ENCODE data around the gene DAPK1.
A peak's percentile ranks its signal among the peaks of the same experiment; 100 is the strongest.

DAPK1 gene

GRCh38 chr9:87481890-87482855, 15.5 kb upstream of the DAPK1 start:
- no peak overlapping the region for H3K4me3 ChIP-seq (ENCODE audit: low read length)
- no peak for TF ChIP-seq ZNF274 (IDR thresholded peaks at IDR 0.05; ENCODE audit: low read depth, low read length)

DNA sequence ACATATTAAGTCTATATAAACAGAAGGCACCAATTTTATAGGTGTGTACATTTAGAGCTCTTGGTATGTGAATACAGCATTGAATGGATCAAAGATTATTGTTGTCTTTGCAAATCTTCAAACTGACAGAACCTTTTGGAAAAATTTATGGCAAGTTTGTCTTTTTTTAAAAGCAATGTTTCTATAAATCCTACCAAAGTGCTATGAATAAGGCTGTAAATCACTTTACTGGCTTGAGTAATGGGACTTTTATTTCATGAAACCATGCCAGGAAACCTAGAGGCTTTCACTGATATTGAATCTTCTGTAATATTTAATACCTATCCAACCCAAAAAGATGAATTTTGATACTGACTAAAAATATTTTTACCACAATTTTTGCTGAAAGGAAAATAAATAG, 7.4 kb upstream of the DAPK1 start:
- H3K4me3 ChIP-seq (ENCODE audit: low read length), result no peak overlapping the region
- no peak for TF ChIP-seq ZNF274 (IDR thresholded peaks at IDR 0.05; ENCODE audit: low read depth, low read length)

- TF ChIP-seq ZNF274 (IDR thresholded peaks at IDR 0.05; ENCODE audit: low read depth, low read length), result no peak
- H3K4me3 ChIP-seq (ENCODE audit: low read length), result no peak overlapping the region
Measured at GRCh38 chr9:87490907-87491306, 6.8 kb upstream of the DAPK1 start.

DNA sequence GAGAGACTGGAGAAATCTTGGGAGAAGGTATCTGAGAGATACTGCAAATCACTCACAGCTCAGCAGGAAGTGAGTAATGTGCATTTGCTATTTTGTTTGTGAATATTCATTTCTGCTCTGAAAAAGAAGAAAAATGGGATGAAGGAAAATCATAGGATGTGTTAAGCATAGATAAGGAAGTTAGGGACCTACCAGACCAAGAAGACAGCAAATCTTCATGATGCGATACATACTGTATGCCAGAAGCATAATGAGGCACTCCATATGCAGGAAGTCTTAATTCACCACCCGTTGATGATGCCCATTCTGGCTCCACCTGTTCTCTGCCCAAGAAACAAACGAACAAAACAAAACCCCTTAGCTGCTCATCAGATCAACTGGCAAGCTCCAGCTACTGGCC, 6.1 kb upstream of the DAPK1 start:
- no peak overlapping the region for H3K4me3 ChIP-seq (ENCODE audit: low read length)
- TF ChIP-seq ZNF274 (IDR thresholded peaks at IDR 0.05; ENCODE audit: low read depth, low read length), result no peak

GRCh38 chr9:87492642-87493041, 5.0 kb upstream of the DAPK1 start:
- no peak overlapping the region for H3K4me3 ChIP-seq (ENCODE audit: low read length)
- TF ChIP-seq ZNF274 (IDR thresholded peaks at IDR 0.05; ENCODE audit: low read depth, low read length), result no peak

- TF ChIP-seq ZNF274 (IDR thresholded peaks at IDR 0.05; ENCODE audit: low read depth, low read length), result no peak
- no peak overlapping the region for H3K4me3 ChIP-seq (ENCODE audit: low read length)
Measured at GRCh38 chr9:87494970-87495471, 2.6 kb upstream of the DAPK1 start.

DNA sequence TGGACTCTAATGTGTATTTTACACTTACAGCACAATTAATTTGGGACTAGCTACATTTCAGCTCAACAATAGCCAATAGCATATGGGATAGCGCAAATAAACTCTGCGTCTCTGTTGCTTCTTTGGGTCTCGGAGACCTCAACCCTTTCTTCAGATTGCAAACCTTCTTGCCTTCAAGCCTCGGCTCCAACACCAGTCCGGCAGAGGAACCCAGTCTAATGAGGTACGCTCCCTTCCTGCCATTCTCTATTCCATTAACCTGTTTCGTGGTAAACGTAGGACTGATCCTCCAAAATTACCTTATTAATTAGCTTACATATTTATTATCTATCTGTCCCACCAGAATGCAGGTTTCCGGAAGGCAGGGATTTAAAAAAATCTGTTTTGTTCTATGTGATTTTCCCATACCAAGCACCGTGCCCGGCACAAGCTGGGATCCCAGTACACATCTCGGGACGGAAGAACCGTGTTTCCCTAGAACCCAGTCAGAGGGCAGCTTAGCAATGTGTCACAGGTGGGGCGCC, 525 bp upstream of the DAPK1 start:
- peak overlapping the region; percentile 73 for H3K4me3 ChIP-seq (ENCODE audit: low read length)
- TF ChIP-seq ZNF274 (IDR thresholded peaks at IDR 0.05; ENCODE audit: low read depth, low read length), result no peak

- no peak for TF ChIP-seq ZNF274 (IDR thresholded peaks at IDR 0.05; ENCODE audit: low read depth, low read length)
- peak overlapping the region; percentile 73 for H3K4me3 ChIP-seq (ENCODE audit: low read length)
Measured at GRCh38 chr9:87498046-87498810, 561 bp downstream of the DAPK1 start.

- peak overlapping the region; percentile 73 for H3K4me3 ChIP-seq (ENCODE audit: low read length)
- no peak for TF ChIP-seq ZNF274 (IDR thresholded peaks at IDR 0.05; ENCODE audit: low read depth, low read length)
Measured at GRCh38 chr9:87498811-87499360, 1.2 kb downstream of the DAPK1 start.

- peak overlapping the region; percentile 73 for H3K4me3 ChIP-seq (ENCODE audit: low read length)
- no peak for TF ChIP-seq ZNF274 (IDR thresholded peaks at IDR 0.05; ENCODE audit: low read depth, low read length)
Measured at GRCh38 chr9:87499424-87500017, 1.9 kb downstream of the DAPK1 start.

DNA sequence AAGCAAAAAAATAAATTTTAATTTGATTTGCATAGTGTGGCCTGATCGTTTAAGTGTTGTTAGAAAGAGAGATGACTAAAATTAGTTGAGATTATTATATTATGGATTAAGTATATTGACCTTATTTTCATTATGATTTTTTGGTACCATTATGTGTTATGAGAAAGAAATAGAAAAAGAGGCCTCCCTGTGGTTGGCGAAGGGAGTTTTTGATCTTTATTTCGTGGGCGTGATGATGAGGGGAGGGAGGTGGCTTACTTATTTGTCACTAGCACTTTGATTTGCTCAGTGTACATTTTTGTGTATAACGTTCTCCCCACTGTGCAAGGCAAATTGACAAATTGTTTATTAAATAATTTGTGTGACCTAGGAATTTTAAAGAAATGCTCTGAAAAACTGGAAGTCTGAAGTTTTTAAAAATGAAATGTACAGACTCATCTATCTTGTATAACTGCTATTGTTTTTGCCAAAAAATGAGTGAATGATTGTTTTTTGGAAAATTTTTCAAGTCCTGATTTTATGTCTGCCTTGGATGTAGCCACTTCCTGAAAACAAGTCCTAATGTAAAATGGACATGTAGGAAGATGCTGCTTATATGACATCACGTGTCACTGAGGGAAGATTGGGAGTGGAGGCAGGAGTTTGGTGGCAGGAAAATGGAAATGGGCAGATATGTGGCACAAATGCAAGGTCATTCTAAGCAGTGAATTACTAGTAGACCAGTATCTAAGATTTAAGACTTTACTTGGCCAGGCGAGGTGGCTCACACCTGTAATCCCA, 3.0 kb downstream of the DAPK1 start:
- TF ChIP-seq ZNF274 (IDR thresholded peaks at IDR 0.05; ENCODE audit: low read depth, low read length), result no peak

GRCh38 chr9:87501271-87501656, 3.6 kb downstream of the DAPK1 start:
- H3K4me3 ChIP-seq (ENCODE audit: low read length), result peak overlapping the region; percentile 6; the same call in 1 of the 2 replicates

More for the DNA sequence above, 3.0 kb downstream of the DAPK1 start:
- peak overlapping the region; percentile 21 for H3K4me3 ChIP-seq (ENCODE audit: low read length)

DNA sequence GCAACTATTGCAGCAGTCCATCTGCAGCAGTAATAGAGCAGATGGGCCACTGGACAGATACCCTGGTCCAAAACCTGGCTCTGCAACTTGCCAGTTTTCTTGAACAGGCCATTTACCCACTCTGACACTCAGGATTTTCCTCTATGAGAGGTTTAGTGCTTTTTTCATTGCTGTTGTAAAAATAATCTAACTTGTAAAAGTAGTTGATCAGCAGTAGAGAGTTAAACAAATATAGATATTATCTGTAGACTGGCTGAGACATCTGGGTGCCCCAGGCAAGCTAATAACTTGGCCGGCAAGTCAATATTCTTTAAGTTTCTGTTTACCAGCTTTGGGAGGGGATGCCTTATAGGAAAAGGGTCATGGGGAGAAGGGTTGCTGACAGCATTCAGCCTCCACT, 4.1 kb downstream of the DAPK1 start:
- H3K4me3 ChIP-seq (ENCODE audit: low read length), result peak overlapping the region; percentile 32; the same call in 1 of the 2 replicates
- no peak for TF ChIP-seq ZNF274 (IDR thresholded peaks at IDR 0.05; ENCODE audit: low read depth, low read length)

All from GM08714 (cell line).